HG03460 (cell line): ENCODE measurements around the gene PPP4R4.
"Not testable (repeated sequence)": the region's sequence is repeated elsewhere in the genome, so short reads cannot be mapped to it uniquely, and the experiment has no call there.

Source experiments
- ATAC-seq: cut with Tn5 transposase; IDR thresholded peaks from one replicate; pipeline ENCODE4 v1.9.1; 2021; ENCODE audit not compliant: unreplicated experiment

Gene PPP4R4

DNA sequence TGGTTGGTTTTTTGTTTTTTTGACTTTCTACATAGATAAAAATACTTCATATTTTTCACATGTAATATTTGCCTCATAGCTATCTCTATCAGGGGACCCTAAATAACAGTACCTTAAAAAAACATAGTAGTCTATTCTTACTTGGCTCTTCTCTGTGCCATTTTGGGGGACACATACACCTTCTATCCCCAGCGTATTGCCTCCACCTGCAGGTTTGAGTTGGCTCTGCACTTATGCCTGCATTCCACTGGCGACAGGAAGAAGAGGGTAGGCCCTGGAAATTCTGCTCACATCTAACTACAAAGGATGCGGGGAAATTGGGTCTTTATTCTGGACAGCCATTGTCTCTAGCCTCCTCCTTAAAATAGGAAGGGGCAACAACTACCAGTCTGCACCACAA is 30.9 kb upstream of the PPP4R4 start:
- ATAC-seq = no peak

DNA sequence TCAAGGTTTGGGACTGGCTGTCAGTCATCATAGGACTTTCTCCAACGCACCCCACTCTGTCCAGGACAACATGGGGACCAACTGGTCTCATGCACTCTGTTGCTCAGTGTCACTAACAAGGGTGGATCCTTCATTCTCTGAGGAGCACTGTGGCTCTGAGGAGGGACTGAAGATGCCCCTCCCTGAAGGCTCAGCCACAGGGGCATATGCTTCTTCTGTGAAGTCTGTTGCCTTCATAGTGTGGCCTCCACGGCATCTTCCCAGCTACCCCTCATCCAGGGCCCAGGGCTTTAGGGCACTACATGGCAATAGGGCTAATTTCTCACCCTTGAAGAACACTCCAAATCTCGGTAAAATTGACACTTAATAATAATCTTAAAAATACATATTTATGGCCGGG is 30.4 kb upstream of the PPP4R4 start:
- ATAC-seq = no peak

DNA sequence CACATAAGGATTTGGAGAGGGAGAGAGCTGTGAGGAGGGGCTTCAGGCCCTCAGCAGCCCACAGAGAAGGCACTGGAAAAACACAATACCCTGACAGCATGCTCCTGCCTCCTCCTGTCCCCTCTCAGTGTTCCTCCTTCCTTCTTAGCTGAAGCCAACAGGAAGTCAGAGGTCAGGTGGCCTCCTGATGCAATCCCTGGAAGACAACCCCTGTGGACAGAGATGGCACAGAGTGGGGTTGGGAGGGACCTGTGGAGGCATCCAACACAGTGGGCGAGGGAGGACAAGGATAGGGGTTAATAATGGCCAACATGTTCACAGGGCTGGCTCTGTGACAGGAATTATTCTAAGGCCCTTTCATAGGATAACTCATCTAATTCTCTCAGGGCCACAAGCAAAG is 29.4 kb upstream of the PPP4R4 start:
- no peak for ATAC-seq

DNA sequence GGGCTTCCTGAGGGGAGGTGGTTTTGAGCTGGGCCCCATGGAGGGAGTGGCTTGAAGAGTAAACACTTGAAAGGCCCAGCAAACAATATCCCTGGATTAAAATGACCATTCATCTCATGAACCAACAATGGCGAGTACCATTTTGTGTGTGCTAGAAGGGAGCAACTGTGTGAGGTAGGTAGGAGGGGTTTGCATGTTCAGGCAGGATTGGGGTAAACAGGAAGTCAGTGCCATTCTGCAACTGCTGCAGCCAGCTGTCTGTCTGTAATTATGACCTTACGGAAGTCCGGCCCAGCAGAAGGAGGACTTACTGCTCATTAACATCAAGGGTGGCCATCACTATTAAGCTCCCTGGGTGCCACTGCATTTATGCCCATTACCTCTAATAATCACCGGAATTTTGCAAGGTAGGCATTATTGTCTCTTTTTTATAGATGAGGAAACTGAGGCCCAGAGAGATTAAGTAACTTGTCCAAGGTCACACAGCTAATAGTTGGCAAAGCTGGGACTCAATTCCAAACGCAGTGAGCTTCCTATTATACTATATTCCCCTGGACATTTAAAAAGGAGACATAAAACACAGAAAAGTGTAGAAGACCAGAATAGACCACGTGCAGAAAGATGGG is 28.1 kb upstream of the PPP4R4 start:
- ATAC-seq = no peak

DNA sequence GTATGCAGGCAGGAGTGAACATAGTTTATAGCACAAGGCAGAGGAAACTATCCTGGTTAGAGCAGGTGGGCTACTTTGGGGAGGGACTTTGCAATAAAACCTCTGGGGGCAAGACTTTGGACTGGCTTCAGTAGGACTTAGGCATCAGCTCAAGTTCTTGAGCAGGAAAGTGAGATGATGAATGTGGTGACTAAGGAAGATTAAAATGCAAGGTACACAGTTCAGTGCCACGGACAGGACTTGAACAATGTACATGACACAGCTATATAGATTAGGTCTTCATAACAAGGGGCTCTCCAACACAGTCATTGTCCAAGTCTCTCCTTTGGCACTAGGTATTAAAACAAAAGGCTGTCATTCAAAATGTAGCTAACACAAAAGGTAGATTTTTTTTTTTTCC is 21.4 kb upstream of the PPP4R4 start:
- ATAC-seq = no peak

DNA sequence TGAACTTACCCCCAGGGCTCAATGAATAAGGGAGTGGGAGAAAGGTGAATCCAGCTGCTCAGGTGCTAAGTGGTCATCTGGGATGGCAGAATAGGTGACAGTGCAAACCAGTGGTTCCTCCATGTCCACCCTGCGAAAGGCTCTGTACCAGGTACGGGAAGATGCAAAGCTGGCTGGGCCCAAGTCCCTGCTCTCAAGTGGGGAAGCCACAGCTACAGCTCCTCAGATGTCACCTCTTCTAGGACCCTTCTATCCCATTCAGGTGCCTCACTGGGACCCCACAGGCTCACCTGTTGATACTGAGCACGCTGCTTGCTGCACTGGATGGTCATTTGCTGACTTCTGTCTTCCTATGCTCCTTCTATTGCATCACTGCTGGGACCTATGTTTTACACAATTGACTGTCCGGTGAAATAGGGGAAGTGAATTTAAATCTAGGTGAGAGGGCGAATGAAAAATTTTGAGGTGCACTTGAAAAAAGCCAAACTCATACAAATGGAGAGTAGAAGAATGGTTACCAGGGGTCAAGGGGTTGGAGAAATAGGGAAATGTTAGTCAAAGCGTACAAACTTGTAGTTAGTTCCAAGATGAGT is 20.3 kb upstream of the PPP4R4 start:
- ATAC-seq = no peak

DNA sequence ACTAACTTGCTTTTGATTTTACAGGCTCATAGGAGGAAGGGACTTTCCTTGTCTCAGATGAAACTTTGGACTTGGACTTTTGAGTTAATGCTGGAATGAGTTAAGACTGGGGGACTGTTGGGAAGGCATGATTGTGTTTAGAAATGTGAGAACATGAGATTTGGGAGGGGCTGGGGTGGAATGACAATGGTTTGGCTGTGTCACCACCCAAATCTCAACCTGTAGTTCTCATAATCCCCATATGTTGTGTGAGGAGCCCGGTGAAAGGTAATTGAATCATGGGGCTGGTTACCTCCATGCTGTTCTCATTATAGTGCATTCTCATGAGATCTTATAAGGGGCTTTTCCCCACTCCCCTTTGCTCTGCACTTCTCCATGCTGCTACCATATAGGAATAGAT is 18.0 kb upstream of the PPP4R4 start:
- not testable (repeated sequence) for ATAC-seq

DNA sequence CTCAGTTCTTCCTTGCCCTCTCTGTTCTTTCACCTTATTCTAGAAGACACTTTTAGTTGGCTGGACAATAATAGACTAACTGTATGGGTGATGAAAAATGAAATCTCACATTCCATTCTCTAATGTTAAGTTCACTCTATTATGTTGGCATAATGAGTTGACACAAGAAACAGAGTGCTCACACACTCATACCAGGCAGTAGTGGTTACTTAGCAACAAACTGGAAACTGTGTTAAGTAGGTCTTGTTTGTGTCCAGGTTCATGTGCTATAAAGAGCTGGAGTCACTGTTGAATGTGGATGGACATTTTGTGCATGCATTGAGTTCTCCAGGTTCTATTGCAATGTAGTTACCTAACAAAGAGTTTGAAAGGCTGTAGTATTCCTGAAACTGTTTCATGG is 16.9 kb upstream of the PPP4R4 start:
- ATAC-seq = no peak

DNA sequence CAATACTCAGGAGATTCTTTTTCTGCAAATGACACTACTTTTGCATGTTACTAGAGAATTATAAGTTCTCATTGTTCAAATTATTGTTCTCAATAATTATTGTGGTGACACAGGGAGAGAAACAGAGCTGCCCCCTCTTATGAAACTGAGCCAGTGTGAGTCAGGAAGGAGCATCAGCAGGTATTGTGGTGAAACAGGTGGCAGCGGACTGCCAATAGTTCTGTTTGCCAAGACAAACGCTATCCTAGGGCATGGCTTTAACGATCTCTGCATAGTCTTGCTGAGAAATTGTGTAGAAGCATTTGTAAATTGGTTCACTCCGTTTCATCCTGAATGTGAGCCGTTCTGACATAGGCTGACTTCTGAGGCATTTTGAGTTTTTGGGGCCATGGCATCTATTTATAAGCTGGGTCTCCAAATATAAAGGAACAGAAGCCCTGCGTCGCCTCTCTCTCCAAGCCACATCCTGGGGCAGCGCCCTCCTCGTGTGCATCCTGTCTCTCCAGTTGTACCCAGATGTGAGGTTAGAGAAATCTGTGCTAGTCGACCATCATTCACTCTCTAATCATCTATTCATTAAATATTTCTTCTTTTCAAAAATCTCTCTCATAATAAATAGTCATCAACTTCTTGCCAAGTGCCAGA is 15.8 kb upstream of the PPP4R4 start:
- ATAC-seq = no peak

DNA sequence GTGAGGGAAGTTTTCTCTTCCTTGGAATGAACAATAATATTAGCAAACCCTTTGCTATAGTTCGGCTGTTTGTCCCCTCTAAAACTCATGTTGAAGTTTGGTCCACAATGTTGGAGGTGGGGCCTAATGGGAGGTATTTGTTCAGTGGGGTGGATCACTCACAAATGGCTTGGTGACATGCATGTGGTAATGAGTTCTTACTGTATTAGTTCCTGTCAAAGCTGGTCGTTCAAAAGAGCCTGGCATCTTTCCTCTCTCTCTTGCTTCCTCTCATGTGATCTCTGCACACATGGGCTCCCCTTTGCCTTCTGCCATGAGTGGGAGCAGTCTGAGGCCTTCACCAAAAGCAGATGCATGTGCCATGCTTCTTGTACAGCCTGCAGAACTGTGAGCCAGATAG is 13.1 kb upstream of the PPP4R4 start:
- no peak for ATAC-seq

DNA sequence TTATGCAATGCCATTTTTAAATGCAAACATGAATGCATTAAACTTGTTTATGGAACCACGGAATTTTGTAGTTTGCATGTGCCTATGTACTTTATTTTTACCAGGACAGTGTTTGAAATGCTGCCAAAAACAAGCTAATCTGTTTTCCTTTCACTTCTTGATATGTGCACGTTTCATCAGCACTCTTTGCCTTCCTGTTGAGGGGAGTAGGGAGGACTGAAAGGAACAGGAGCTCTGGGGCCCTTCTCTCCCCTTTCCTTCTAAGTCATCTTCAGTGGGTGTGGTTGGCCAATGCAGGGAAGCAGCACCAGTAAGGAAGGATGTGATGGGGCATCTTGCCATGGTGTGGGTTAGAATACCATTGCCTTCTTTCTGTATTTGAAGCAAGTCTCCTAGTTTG is 12.1 kb upstream of the PPP4R4 start:
- no peak for ATAC-seq

DNA sequence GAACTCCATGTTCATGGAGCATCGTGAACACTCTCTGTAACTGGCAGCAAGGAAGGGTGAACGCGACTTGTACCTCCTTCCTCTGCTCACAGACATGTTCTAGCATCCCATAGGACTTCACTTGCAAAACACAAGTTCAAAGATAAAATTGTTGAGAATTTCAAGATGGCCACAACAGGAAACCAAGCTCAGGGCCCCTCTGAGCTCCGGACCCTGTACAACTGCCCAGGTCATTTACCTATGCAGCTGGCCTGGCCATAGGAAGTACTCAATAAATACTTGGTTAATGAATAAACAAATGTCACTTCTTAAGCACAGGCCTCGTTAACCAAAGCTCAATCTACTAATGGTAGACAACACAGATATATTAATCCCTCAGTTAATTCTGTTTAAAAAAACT is 11.7 kb upstream of the PPP4R4 start:
- no peak for ATAC-seq

DNA sequence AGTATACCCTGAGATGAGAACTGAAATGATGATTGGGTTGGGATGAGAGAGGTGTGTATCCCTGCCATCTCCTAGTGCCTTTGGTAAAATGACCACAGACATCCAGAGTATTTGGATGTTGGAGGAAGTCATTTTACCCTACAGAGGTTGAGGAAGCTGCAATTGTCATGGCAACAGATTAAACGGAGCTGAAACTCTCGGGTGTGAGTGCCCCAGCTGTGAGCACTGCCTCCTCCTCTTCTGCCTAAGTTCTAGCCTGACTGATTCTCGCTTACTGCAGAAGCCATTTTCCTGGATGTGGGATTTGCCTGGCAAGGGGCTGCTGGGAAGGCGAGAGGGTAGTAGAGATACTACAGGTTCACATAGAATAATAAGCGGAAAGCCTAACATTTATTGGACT is 10.3 kb upstream of the PPP4R4 start:
- ATAC-seq = no peak

DNA sequence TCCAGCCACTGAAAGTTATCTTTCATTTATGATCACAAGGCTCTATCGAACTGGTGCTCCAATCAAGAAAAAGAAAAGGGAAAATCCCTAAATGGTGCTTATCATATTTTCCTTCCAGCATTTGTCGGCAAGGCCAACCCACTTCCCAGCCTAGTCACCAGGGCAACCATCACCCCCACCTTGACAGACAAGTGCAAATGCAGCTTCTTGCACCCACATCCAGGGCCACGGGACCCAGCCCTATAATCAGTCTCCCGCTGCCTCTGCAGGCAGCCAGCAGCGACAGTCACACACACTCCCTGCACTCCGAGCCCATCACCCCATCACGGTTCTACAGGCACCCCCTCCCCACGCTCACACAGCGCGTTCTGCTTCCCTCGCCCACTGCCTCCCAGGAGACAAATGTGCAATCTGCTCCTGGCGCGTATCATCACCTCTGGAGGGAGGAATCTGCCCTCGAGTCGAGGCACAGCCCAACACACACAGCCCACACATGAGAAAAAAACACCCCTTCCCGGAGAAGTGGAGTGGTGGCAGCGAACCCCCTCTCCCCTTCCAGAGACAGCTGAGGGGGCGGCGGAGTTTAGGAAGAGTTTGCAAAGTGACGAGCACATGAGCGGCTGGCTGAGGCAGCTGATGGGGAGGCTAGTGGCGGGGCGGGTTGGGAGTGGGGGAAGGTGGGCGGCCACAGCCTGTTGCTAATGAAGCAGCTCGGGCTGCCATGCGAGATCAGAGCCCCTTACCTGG is 9.3 kb upstream of the PPP4R4 start:
- ATAC-seq = no peak

DNA sequence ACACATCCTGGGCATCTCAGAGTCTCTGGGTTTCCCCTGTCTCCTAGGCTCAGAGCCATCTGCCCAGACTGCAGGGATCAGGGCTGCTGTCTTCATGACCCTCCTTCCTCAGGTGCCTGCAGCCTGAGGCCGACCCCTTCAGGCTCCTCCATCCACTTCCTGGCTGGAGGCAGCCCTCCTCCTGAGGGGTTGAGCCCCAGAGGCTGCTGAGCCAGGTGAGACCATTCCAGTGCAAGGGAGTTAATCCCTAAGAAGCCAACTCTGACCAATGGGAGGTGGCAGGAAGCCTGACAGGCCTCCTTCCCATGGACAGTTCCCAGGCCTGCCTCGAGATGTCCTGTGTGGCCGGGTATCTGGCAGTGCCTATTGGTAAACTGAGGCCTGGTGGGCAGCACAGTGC is 8.4 kb upstream of the PPP4R4 start:
- no peak for ATAC-seq

DNA sequence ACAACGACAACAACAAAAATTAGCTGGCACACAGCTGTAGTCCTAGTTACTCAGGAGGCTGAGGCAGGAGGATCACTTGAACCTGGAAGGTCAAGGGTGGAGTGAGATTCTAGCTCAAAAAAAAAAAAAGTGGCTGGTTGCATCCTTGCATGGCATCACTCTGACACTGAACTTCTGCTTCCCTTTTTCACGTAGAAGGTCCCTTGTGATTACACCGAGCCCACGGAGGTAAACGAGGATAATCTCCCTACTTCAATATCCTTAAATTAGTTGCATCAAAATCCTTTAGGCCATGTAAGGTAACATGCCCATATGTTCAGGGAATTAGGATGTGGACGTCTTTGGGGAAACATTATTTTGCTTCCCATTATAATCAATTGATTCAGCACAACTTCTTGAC is 4.0 kb upstream of the PPP4R4 start:
- ATAC-seq = no peak

DNA sequence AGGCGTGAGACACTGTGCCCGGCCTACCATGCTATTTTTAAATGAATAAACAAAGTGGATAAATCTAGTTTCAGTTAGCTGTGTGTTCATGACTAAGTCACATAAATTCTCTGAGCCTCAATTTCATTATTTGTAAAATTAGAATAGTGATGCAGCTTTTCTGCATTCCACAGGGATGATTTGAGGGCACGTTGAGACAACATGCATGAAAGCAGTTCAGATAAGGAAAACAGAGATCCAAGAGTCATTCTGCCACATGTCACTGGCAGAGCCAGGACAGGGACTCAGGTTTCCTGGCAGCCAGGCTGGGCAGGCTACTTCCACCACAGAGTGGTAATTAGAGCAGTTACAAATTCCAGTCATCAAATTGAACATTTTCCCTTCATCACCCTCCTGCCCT is 2.9 kb upstream of the PPP4R4 start:
- ATAC-seq = no peak

DNA sequence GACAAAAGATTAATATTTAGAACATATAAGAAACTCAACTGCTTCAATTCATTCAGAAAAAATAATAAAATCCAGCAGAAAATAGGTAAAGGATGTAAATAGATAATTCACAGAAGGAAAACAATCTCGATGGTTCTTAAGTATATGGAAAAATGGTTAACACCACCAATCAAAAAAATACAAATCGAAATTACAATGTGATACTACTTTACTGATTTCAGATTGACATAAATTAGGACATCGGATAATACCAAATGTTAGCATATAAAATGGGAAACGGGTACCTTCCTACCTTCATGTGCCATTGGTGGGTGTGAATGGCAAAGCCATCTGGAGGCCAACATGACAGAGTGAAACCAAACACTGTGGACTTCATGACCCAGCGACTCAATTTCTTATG is 1.6 kb upstream of the PPP4R4 start:
- ATAC-seq = no peak

DNA sequence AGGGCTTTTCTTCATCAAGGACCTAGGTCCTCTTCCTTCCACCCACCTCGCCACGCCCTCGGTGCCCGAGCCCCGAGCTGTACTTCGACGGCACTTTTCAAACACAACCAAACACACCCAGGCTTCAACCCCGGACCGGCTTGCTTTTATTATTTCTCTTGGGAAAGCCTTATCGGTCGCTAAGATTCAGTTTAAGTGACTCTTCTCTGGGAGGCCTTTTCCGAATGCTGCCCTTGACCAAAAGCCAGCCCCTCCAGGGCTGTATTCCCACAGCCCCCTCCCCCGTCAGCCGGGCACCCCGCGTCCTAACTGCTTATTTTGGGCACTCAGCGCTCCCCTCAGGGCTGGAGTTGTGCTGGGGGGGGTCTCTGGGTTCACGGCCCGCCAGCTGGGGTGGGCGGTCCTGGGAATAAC is 644 bp upstream of the PPP4R4 start:
- ATAC-seq = no peak

DNA sequence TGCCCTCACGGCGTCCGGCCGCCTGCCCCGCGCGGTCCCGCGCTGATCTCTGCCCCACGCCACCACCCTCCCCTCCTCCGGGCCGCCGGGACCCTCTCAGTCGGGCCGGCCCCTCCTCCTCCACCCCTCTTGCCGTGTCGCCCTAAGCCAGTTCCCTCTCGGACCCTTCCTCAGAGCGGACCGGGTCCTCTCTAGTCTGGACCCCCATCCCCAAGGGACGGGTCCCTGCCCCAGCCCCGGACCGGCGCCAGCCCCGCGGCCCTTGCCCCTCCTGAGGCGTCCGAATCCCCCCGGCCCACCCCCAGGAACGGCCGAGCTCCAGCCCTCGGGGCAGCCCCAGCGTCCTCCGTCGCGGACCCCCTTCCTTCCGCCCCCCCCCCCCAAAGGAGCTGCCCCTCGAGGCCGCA is 485 bp downstream of the PPP4R4 start:
- no peak for ATAC-seq

DNA sequence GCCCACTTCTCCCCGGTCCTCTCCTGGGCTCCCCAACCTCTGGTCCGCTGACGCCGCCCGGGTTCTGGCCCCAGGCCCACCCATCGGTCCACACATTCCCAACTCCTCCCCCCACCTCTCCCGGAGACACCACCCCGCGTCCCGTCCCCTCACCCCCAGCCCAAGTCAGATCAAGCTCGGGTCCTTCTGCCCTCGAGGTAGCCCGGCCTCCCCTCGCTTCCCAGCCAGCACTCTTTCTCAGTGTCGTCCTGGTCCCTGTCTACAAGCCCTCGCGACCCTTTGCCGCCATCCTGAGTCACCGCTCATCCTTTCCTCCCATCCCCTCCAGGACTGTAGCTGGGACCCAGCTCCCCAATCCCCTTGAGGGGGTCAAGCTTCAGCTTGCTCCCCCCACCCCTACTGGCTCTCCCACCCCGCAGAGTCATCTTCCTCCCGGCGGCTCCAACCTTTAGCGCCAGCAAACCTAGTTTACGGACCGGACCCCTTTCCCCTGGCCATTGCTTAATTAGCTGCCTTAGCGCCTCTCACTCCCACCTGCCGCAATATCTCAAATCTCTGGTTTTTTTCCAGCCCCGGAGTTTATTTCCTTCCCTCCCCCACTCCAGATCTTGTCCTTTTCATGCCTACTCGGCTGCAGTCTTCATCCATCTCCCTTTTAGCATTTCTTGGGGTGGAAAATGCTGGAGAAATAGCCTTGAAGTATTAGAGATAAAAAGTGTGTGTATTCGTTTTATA is 1.1 kb downstream of the PPP4R4 start:
- no peak for ATAC-seq
